ENCODE results near the gene NIM1K. TPM values are rescaled to one million over a fixed set of nuclear protein-coding genes. Genes with fewer than 3 reads are reported as not detected.

NIM1K gene
- total RNA-seq, 1 donor = 1.9 TPM

DNA sequence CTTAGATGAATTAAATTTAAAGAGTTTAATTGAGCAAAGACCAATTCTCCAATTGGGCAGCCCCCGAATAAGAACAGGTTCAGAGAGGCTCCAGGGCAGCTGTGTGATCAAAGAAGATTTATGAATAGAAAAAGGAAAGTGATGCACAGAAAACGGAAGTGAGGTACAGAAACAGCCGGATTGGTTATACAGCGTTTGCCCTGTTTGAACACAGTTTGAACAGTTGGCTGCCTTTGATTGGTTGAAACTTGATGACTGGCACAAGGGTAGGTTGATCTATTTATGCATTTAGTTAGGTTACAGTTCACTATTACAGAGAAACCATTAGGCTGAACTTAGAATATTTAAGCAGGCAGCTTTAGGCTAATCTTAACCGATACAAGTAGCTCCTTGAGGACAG lies 29.5 kb downstream of the NIM1K start:
- DNase-seq (ENCODE audit: low read depth) = no peak
- TF ChIP-seq, protein P1, sequence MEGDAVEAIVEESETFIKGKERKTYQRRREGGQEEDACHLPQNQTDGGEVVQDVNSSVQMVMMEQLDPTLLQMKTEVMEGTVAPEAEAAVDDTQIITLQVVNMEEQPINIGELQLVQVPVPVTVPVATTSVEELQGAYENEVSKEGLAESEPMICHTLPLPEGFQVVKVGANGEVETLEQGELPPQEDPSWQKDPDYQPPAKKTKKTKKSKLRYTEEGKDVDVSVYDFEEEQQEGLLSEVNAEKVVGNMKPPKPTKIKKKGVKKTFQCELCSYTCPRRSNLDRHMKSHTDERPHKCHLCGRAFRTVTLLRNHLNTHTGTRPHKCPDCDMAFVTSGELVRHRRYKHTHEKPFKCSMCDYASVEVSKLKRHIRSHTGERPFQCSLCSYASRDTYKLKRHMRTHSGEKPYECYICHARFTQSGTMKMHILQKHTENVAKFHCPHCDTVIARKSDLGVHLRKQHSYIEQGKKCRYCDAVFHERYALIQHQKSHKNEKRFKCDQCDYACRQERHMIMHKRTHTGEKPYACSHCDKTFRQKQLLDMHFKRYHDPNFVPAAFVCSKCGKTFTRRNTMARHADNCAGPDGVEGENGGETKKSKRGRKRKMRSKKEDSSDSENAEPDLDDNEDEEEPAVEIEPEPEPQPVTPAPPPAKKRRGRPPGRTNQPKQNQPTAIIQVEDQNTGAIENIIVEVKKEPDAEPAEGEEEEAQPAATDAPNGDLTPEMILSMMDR (IDR thresholded peaks at IDR 0.05; ENCODE audit: insufficient read depth, low read length) = no peak
- H3K4me3 ChIP-seq (ENCODE audit: low read depth, low read length) = no peak overlapping the region

DNA sequence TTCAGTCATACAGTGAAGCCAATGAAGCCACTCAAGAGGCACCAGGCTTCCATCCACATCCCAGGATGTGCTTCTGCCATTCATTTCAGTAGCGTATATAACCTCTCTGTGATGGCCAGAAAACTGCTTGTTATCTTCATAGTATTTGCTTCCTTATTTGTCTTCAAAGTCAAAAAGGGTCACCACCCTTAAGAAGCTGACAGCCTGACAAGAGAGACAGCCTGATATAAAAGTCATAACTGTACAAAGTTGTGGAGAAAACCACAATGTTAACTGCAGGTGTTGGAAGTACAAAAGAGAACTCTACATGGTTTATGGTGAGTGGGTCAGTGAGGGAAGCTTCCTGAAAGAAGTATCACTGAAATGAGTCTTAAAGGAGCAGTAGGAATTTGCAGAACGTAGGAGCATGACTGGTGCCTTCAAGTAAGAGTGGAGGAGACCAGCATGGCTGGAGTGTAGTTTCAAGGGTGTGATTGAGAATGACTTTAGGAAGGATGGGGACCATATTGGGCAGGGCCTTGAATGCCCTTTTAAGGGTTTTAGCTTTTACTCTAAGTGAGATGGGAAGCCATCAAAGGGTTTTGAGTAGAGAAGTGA lies 33.7 kb downstream of the NIM1K start:
- no peak for DNase-seq (ENCODE audit: low read depth)
- TF ChIP-seq, protein P1 (IDR thresholded peaks at IDR 0.05; ENCODE audit: insufficient read depth, low read length) = no peak
- H3K4me3 ChIP-seq (ENCODE audit: low read depth, low read length) = no peak overlapping the region

DNA sequence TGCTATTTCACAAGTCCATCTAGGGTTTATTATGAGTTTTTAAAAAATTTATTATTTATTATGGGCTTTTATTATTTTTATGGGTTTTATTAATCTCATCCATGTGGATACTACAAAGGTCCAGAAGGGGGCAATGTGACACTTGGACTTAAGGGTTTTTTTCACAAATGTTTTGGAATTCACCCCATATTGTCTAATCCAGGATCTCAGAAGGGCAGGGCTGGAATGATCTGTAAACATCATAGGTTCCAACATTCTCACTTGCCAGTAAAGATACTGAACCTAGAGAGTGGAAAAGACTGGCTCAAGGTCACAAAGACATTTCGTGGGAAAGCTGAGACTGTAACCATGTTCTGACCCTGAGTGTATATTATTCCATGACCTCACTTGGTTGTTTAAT lies 35.6 kb downstream of the NIM1K start:
- H3K4me3 ChIP-seq (ENCODE audit: low read depth, low read length) = no peak overlapping the region
- TF ChIP-seq, protein P1 (IDR thresholded peaks at IDR 0.05; ENCODE audit: insufficient read depth, low read length) = peak; percentile 56
- peak; percentile 78 for DNase-seq (ENCODE audit: low read depth)

DNA sequence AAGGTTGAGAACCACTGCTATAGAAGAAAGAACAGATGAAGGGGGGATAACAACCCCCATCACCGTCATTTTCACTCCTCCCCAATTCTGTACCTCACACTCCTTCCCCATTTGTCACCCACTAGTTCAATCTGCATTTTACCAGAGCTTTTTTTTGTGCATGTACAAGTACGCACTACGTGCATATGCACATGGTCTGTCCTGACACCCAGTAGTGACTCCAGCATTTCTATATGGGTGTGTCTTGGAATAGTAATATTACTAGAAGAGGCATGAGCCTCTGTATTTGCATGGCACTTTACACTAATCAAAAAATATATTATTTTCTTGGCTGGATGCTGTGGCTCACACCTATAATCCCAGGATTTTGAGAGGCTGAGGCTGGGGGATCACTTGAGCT lies 38.7 kb downstream of the NIM1K start:
- TF ChIP-seq, protein P1 (IDR thresholded peaks at IDR 0.05; ENCODE audit: insufficient read depth, low read length) = no peak
- no peak for DNase-seq (ENCODE audit: low read depth)

DNA sequence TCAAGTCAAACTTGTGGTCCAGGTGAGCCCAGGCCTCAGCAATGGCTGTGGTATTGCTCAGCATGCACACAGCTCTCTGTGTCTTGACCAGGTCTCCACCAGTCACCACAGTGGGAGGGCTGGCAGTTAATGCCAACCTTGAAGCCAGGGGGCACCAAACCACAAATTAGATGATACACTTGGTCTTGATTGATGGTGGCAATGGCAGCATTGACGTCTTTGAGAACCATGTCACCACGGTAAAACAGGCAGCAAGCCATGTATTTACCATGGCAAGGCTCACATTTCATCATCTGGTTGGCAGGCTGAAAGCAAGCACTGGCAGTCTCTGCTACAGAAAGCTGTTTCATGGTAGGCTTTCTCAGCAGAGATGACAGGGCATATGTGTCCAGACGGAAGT lies 40.0 kb downstream of the NIM1K start:
- peak; percentile 4 for DNase-seq (ENCODE audit: low read depth)
- TF ChIP-seq, protein P1 (IDR thresholded peaks at IDR 0.05; ENCODE audit: insufficient read depth, low read length) = no peak
- no peak overlapping the region for H3K4me3 ChIP-seq (ENCODE audit: low read depth, low read length)

More for the DNA sequence above, 38.7 kb downstream of the NIM1K start:
- no peak overlapping the region for H3K4me3 ChIP-seq (ENCODE audit: low read depth, low read length)

DNA sequence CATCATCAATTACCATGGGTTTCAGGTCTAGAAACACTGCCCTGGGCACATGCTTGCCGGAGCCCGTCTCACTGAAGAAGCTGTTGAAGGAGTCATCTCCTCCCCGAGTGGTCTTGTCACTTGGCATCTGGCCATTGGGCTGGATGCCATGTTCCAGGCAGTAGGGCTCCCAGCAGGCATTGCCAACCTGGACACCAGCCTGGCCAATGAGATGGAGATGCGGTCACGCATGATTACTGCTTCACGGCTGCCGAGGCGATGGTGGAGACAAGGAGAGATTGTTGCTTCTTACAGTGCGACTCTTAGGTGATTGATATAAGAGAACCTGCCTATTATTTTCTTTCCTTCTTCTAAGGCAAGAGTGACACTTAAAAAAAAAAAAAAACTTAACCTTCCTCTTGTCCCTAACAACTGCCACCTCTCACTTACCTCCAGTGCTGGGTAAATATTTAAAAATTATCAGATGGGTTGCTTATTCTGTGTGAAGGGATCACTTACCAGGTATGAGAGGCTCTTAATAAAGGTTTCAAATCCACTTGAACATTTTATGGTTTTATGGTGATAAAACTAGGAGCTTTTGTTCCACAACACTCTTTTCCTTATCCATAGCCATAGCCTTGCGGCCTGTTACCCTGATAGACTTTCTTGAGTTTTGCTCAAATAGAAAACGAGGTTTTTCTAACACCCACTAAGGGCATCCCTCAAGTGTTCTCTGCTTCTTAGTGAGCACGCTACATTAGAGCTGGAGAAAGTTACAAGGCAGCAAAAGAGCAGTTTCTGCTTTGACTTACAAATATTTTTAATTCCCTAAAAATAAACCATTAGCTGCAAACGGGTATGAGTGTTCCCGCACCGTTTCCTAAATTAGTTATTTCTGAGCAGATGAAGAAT lies 41.2 kb downstream of the NIM1K start:
- TF ChIP-seq, protein P1 (IDR thresholded peaks at IDR 0.05; ENCODE audit: insufficient read depth, low read length) = no peak
- no peak for DNase-seq (ENCODE audit: low read depth)
- H3K4me3 ChIP-seq (ENCODE audit: low read depth, low read length) = no peak overlapping the region
